ENCODE measurements around the gene KLHL5.

The KLHL5 gene

DNA sequence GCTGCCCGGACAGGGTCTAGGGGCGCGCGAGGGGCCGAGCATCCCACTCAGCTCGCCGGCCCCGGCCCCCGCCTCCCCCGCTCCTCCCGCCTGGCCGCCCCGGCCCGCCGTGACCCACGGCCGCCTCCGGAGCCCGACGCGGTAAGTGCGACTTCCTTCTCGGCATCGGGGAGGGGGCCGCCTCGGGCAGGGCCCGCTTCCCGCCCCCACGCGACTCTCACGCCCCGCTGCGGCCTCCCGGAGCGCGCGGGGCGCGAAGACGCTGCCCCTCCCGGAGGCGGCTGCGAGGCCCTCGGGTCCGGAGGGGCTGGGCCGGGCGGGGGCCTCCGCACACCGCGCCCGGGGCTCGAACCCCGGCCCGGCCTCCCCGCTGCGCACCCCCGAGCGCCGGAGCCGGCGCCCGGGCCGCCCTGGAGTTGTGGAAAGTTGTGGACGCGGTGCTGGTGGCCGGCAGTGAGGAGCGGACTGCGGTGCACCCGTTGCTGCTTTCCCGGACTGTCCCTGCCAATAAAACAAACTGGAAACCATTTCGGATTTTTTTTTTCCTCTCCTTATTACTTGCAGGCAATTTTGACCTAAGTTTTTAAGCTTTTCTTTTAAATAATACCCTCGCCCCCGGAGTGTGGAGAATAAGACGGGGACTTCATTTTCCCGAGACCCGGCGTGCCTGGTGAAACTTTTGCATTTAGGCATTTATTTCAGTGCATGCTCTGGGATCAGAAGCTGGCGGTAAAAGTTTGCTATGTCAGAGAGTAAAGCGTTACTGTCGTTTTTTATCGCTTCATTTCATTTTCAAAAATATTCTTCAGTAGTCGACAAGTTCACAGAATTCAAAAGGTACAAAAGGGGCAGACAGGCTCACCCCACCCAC, 16.8 kb upstream of the KLHL5 start:
- no peak for DNase-seq

GRCh38 chr4:39045827-39046221, 16.2 kb upstream of the KLHL5 start:
- no peak for DNase-seq

GRCh38 chr4:39046249-39046648, 15.8 kb upstream of the KLHL5 start:
- no peak for DNase-seq

DNA sequence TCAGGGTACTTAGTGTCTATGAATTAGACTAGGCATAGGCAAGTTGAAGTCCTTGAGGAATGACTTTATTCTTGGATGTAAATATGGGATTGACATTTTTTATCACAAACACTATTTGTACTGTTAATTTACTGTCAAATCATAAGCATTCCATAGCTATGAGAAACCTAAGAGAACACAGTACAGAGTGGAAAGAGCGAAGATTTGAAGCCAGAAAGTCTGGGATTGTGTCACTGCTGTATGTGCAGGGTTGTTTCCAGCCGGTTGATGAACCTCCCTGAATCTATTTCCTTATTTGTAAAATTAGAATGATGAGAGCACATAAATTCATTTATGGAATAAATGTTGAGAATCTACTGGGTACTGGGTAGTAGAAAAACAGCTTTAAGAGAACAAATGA, 14.4 kb upstream of the KLHL5 start:
- no peak for DNase-seq

DNA sequence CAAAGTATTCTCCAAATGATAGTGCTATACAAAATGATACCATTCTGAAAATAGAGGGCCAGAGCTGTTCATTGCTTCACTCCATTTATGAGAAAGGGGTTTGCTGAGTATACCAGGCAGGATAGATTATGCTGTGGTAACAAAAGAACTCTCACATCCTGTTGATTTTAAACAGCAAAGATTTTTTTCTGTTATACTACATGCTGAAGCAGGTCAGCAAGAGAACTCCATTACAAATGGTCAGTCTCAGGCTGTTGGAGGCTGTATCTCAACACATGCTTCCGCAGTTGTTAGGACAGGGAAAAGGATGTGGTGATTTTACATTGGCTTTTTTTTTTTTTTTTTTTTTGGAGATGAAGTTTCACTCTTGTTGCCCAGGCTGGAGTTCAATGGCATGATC, 13.7 kb upstream of the KLHL5 start:
- DNase-seq: no peak

DNA sequence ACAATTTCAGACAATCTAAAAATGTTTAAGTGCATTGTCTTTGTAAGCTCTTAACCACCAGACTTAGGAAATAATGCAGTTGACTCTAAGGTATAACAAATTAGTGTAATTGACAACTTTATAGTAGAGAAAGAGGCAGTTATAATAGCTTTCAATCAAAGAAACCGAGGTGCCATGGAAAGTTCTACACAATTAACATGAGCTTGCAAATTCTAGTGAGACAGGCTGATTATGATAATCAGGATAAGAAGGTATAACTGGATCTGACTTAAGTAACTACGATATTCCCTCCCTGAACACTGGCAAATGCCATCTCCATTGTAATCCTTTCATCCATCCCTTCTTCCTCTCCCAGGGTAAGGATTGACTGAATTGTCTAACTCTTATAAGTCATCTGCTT, 11.4 kb upstream of the KLHL5 start:
- no peak for DNase-seq

DNA sequence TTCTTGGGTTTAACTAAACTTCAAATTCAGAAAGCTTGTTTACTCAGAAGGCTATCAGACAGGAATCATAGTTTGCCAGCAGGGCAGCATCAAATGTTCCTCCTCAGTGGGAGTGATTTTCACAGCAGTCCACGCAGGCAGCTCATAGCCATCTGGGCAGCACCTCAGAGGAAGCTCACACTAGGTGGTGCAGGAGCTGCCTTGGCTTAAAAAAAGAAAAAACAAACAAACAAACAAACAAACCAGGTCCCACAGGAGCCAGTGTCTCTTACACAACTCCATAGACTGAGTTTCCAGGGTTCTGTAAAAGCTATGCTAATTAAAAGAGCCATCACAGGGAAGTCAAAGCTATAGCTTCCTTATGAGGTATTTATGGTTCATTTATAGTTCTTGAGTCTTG, 10.5 kb upstream of the KLHL5 start:
- no peak for DNase-seq

GRCh38 chr4:39053983-39054382, 8.0 kb upstream of the KLHL5 start:
- DNase-seq: no peak

- no peak for DNase-seq
These were observed 7.5 kb upstream of the KLHL5 start for GRCh38 chr4:39054497-39054896.

- no peak for DNase-seq
These were observed 6.0 kb upstream of the KLHL5 start for GRCh38 chr4:39056023-39056422.

DNA sequence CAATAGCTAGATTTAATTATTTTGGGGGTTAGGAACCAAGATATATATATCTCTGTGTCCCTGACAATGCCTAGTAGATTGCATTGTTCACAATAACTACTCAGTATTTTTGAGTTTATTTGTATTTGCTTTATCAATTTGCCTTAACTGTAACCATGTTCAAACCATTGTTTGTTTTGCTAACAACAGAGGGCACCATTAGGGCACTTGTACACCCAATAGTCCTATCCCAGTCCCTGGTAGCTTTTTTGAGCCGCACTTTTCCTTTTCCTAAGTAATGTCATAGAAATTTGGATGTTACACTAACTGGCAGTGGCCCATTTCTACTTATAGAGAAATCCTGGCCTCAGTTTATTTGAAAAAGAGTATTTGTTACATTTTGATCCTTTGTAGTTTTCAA, 575 bp upstream of the KLHL5 start:
- no peak for DNase-seq

GRCh38 chr4:39062770-39063097, 702 bp downstream of the KLHL5 start:
- no peak for DNase-seq

- no peak for DNase-seq
These were observed 1.4 kb downstream of the KLHL5 start for GRCh38 chr4:39063430-39063829.

DNA sequence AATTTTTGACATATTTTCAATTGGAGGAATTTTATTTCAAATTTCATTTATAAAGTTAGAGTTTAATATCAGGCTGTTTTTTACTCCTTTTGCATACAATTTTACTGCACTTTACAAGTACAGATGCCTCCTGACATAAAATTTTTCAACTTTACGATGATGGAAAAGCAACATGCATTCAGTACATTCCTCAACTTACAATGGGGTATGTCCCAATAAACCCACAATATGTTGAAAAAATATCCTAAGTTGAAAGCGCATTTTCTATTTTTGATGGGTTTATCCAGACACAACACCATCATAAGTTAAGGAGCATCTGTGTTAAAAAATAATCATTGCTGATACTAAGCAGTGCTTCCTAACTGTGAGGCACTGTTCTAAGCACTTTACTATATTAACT, 4.3 kb downstream of the KLHL5 start:
- DNase-seq: no peak

DNA sequence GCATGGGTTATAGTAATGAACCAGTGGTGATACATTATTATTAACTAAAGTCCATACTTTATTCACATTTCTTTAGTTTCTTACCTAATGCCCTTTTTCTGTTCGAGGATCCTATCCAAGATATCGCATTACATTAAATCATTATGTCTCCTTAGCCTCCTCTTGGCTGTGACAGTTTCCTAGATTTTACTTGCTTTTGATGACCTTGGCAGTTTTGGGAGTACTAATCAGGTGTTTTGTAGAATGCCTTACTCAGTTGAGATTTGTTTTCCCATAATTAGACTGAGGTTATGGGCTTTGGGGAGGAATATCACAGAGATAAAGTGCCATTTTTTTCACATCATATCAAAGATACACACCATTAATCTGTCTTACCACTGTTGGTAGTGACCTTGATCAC, 5.0 kb downstream of the KLHL5 start:
- DNase-seq: no peak

DNA sequence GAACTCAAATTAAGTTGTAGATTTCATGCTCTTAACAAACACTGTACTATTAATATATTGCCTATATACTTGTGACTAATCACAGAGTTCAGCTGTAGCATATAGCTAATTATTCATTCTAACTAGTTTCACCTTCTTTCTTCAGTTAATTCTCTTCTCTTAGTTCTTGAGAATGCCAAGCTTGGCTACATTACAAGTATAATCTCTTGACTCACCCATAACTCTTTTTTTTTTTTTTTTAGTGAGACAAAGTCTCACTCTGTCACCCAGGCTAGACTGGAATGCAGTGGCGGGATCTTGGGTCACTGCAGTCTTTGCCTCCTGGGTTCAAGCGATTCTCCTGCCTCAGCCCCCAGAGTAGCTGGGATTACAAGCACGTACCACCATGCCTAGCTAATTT, 5.4 kb downstream of the KLHL5 start:
- DNase-seq: no peak

- no peak for DNase-seq
These were observed 6.9 kb downstream of the KLHL5 start for GRCh38 chr4:39068907-39069306.

- no peak for DNase-seq
These were observed 16.8 kb downstream of the KLHL5 start for GRCh38 chr4:39078829-39079228.

- no peak for DNase-seq
These were observed 21.1 kb downstream of the KLHL5 start for GRCh38 chr4:39083164-39083563.

GRCh38 chr4:39085891-39086290, 23.9 kb downstream of the KLHL5 start:
- no peak for DNase-seq

DNA sequence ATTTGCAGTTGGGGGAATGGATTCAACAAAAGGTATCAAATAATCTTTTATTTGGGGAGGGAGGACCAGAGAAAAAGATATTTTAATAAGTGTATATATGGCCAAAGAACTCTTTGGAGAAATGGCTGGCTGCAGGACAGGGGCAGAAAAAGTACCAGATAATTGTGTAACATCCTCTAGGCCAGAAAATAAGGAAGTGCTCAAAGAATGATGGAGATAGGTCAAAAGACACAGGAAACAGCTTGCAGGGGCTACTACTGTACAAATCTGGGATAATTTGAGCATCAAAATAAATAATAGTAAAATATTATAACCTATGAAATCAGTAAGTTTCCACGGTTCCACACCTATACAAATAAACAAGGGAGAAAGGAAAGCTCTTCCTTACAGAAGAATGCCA, 34.8 kb downstream of the KLHL5 start:
- DNase-seq: no peak

GRCh38 chr4:39097290-39097689, 35.3 kb downstream of the KLHL5 start:
- DNase-seq: no peak

DNA sequence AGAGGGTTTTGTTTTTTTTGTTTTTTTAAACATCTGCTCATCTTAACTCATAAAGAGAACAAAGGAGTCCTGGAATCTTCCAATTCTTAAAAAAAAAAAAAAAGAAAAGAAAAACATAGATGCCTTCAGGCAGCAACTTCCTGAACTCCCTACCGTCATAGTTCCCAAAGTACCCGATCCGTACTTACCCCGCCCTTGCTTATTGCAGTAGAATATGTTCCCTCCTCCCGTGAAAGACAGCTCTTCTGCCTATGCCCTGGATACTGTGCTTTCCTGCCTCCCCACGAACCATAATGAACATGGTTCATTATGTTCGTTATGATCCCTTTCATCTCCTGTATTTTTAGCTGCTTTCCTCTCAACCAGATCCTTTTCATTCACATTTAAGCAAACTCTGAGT, 40.3 kb downstream of the KLHL5 start:
- DNase-seq: no peak

GRCh38 chr4:39103291-39103690, 41.3 kb downstream of the KLHL5 start:
- no peak for DNase-seq

DNA sequence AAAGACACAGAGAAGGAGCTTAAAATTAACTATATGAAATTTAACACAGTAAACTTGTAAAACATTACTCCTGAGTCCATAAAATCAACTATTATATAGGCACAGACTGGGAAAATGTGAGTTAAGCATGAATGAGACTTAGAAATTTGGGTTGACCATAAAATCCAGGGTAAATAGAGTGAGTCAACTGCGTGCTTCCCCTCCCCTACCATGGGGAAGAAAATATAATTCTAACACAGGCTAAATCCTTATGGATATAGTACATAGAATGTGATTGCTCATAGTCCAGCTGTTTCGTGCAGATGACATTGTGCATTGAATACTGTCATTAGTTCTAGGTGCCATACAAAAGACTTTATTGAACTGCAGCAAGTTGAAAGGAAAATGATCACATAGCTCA, 42.2 kb downstream of the KLHL5 start:
- DNase-seq: no peak

DNA sequence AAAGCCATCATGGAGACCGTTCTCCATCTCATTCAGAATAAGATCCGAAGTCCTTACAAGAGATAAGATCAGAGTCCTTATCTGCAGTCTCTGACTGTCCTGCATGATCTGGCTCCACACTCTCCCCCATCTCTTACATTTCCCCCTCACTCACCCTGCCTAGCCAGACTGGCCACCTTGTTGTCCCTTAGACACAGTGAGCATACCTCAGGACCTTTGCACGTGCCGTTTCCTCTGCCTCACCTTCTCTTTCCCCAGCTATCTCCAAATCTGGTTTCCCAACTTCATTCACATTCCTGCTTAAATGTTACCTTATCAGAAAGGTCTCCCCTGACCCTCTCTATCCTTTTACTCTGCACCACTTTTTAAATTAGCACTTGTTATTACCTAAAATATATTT, 44.0 kb downstream of the KLHL5 start:
- no peak for DNase-seq
